ENCODE measurements around the gene NFATC4. TPM values are rescaled to one million over a fixed set of nuclear protein-coding genes. Genes with fewer than 3 reads are reported as not detected.

Gene NFATC4
- total and polyA plus RNA-seq, 2 of the 4 experiments (the other 2 are of a cell fraction), result 15.6 to 35.8 TPM

DNA sequence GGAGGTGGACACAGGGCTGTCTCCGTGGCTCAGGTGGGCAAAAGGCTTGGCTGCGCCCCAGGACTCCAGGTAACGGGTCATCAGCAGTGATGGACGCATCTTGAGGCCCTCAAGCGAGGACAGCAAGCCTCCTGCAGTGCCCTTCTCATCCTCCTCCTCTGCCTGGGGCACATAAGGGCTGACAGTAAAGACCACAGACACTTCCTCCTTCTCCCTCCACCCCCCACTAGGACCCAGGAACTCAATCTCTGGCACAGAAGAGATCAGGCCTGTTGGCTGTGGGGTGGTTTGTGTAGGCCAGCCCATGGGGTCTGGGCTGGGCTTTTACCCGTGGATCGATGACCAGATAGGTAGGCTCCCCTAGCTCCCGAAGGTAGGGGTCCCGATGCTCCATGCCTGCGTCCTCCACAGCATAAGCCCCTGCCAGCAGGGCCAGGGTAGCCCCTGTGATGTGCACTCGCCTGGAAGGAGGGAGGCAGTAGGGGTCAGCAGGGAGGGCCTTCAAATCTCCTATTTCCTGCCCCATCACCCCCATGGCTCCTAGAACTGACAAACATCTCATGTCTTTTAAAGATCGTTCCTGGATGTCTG lies 38.8 kb upstream of the NFATC4 start:
- CTCF ChIA-PET, result interaction anchor here (5.6 kb wide), 1 partner anchor 102 kb away, joined by 63 read pairs; the partner anchor contains the start of genes CBLN3 and KHNYN
- TF ChIP-seq RCOR1 (IDR thresholded peaks at IDR 0.05; ENCODE audit: insufficient replicate concordance, low read length) (no peak), RFX5 (IDR thresholded peaks at IDR 0.05; ENCODE audit: low read depth, low read length) (no peak), RAD21 (IDR thresholded peaks at IDR 0.05; ENCODE audit: low read length) (no peak), POLR2A (IDR thresholded peaks at IDR 0.05; ENCODE audit: low read depth, low read length) (no peak), SMC3 (IDR thresholded peaks at IDR 0.05; ENCODE audit: low read depth, low read length) (no peak), BHLHE40 (IDR thresholded peaks at IDR 0.05; ENCODE audit: low read depth, low read length) (no peak), CEBPB (IDR thresholded peaks at IDR 0.05; ENCODE audit: low read depth, low read length) (no peak), MAFK (IDR thresholded peaks at IDR 0.05; ENCODE audit: low read depth, low read length) (no peak), MAZ (IDR thresholded peaks at IDR 0.05; ENCODE audit: borderline replicate concordance, low read depth, low read length) (no peak), CHD1 (IDR thresholded peaks at IDR 0.05; ENCODE audit: low read depth, low read length) (no peak), NFE2L2 (IDR thresholded peaks at IDR 0.05; ENCODE audit: low read depth, low read length) (no peak), FOS (IDR thresholded peaks at IDR 0.05; ENCODE audit: low read depth, low read length) (no peak), MXI1 (IDR thresholded peaks at IDR 0.05; ENCODE audit: borderline replicate concordance, low read depth, low read length) (no peak)
- TF ChIP-seq, protein P1, sequence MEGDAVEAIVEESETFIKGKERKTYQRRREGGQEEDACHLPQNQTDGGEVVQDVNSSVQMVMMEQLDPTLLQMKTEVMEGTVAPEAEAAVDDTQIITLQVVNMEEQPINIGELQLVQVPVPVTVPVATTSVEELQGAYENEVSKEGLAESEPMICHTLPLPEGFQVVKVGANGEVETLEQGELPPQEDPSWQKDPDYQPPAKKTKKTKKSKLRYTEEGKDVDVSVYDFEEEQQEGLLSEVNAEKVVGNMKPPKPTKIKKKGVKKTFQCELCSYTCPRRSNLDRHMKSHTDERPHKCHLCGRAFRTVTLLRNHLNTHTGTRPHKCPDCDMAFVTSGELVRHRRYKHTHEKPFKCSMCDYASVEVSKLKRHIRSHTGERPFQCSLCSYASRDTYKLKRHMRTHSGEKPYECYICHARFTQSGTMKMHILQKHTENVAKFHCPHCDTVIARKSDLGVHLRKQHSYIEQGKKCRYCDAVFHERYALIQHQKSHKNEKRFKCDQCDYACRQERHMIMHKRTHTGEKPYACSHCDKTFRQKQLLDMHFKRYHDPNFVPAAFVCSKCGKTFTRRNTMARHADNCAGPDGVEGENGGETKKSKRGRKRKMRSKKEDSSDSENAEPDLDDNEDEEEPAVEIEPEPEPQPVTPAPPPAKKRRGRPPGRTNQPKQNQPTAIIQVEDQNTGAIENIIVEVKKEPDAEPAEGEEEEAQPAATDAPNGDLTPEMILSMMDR (conservative IDR thresholded peaks at IDR 0.05; ENCODE audit: low read depth, low read length), result no peak
- TF ChIP-seq, protein P2, sequence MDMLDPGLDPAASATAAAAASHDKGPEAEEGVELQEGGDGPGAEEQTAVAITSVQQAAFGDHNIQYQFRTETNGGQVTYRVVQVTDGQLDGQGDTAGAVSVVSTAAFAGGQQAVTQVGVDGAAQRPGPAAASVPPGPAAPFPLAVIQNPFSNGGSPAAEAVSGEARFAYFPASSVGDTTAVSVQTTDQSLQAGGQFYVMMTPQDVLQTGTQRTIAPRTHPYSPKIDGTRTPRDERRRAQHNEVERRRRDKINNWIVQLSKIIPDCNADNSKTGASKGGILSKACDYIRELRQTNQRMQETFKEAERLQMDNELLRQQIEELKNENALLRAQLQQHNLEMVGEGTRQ (IDR thresholded peaks at IDR 0.05; ENCODE audit: low read depth, low read length), result no peak
- Histone ChIP-seq H3K4me1 (ENCODE audit: control insufficient read depth, insufficient read depth, low read length) (peaks cover 3% of the 10 kb centered on the region; the same call in 1 of the 2 replicates), H4K20me1 (ENCODE audit: insufficient read depth, low read length) (no peaks in the 10 kb centered on the region), H3K9me3 (ENCODE audit: control insufficient read depth, insufficient read depth, low read length) (no peaks in the 10 kb centered on the region), H2AK5ac (ENCODE audit: low read depth, low read length) (no peak overlapping the region), H2BK120ac (ENCODE audit: low read depth, low read length) (no peak overlapping the region), H2BK15ac (ENCODE audit: low read depth, low read length) (no peak overlapping the region), H3K9ac (ENCODE audit: low read depth, low read length) (no peak overlapping the region), H2BK5ac (ENCODE audit: low read depth, low read length, poor library complexity, severe bottlenecking) (no peak overlapping the region), H2AFZ (replicated peaks; ENCODE audit: low read length, poor library complexity) (peak overlapping the region; percentile 41), H3K36me3 (ENCODE audit: control insufficient read depth, insufficient read depth, low read length) (no peaks in the 10 kb centered on the region), H3K23ac (ENCODE audit: low read depth, low read length) (no peak overlapping the region), H3K4me2 (ENCODE audit: low read depth, low read length) (no peak overlapping the region), H3K4ac (ENCODE audit: low read depth, low read length) (no peak overlapping the region), H3K14ac (replicated peaks; ENCODE audit: low read depth, low read length) (no peak overlapping the region), H3K18ac (ENCODE audit: low read depth, low read length) (no peak overlapping the region), H3K9me1 (ENCODE audit: insufficient read depth, low read length) (no peaks in the 10 kb centered on the region; the same call in 1 of the 2 replicates), H3K56ac (ENCODE audit: extremely low read depth, insufficient read depth, low read length) (no peak overlapping the region), H3K79me1 (ENCODE audit: low read depth in 1 of 2, low read length in 2 of 2) (no peaks in the 10 kb centered on the region), H2AK9ac (replicated peaks; ENCODE audit: low read depth, low read length, poor library complexity) (peak overlapping the region; percentile 55), H4K91ac (ENCODE audit: insufficient read depth, low read depth, low read length) (no peak overlapping the region), H3K27ac (ENCODE audit: insufficient read depth, low read length) (no peak overlapping the region), H4K5ac (ENCODE audit: low read depth, low read length) (no peak overlapping the region), H2BK20ac (ENCODE audit: low read depth, low read length) (no peak overlapping the region), H3K4me3 (ENCODE audit: insufficient read depth, low read depth, low read length) (no peak overlapping the region), H4K8ac (ENCODE audit: low read depth in 2 of 2, low read length in 2 of 2) (no peak overlapping the region), H3K27me3 (ENCODE audit: control insufficient read depth, insufficient read depth, low read length) (peaks cover 27% of the 10 kb centered on the region)
- no peak for DNase-seq
- 78% methylated on average over 4 of the region's 12 CpGs; no CpG with 5 or more reads in 1 of the 2 experiments for WGBS, 2 experiments (ENCODE audit: extremely low coverage in 2 of 2, insufficient read length in 1 of 2)
- no TSS peak for BruUV-seq (replicated peaks)
- POLR2A ChIA-PET (ENCODE audit: unreplicated experiment), result no interaction called here
- dilution Hi-C loops (cut with HindIII; ENCODE audit: low sequenced_read_pairs, unreplicated experiment) (no loop called here), in situ Hi-C loops (cut with MboI; ENCODE audit: low sequenced_read_pairs) (no loop called here), intact Hi-C loops (cut with micrococcal nuclease) (no loop called here)
- ATAC-seq (ENCODE audit: low read depth), result no peak

Measured in IMR-90 (cell line).